GM06990 (cell line): Measurements from ENCODE around the gene PPP1R36.
"Not testable (repeated sequence)": the region's sequence is repeated elsewhere in the genome, so short reads cannot be mapped to it uniquely, and the experiment has no call there.

ENCODE experiments used
- DNase-seq: peaks from one replicate; pipeline ENCODE4 v3.0.0-alpha.2; 2011; ENCODE audit not compliant: insufficient read length; ENCODE audit errors: extremely low read depth
- H3K27me3 ChIP-seq: replicated peaks from 2 replicates; pipeline ENCODE4 v1.6.0; 2011; ENCODE audit warnings: low read length; ENCODE audit not compliant: control insufficient read depth, insufficient read depth
- H3K36me3 ChIP-seq: 2 replicates; pipeline ENCODE4 v1.5.1; 2011; ENCODE audit warnings: low read length; ENCODE audit not compliant: control insufficient read depth, insufficient read depth
- H3K4me3 ChIP-seq: replicated peaks from 2 replicates; pipeline ENCODE4 v1.5.1; 2011; ENCODE audit warnings: low read depth, mild to moderate bottlenecking, control low read depth, low read length
- CTCF ChIP-seq: IDR thresholded peaks from 2 replicates; pipeline ENCODE4 v1.5.1; 2011; ENCODE audit warnings: low read length, control low read depth, mild to moderate bottlenecking, inconsistent platforms; ENCODE audit not compliant: insufficient read depth, poor library complexity, severe bottlenecking

Gene PPP1R36

GRCh38 chr14:64516969-64517368, 32.8 kb upstream of the PPP1R36 start:
- TF ChIP-seq CTCF: no peak
- DNase-seq: no peak
- H3K36me3 ChIP-seq: peaks cover 2% of the 10 kb centered on the region
- H3K4me3 ChIP-seq: no peak overlapping the region
- H3K27me3 ChIP-seq: no peaks in the 10 kb centered on the region

- H3K4me3 ChIP-seq, DNase-seq, H3K27me3 ChIP-seq, H3K36me3 ChIP-seq: not testable (repeated sequence)
Observed at GRCh38 chr14:64517667-64518066, 32.1 kb upstream of the PPP1R36 start.

- DNase-seq: no peak
- Histone ChIP-seq H3K27me3 (no peaks in the 10 kb centered on the region), H3K36me3 (peaks cover 3% of the 10 kb centered on the region), H3K4me3 (no peak overlapping the region)
- TF ChIP-seq CTCF: no peak
Observed at GRCh38 chr14:64518229-64518628, 31.5 kb upstream of the PPP1R36 start.

GRCh38 chr14:64520699-64521098, 29.1 kb upstream of the PPP1R36 start:
- Histone ChIP-seq H3K27me3 (no peaks in the 10 kb centered on the region), H3K36me3 (peaks cover 3% of the 10 kb centered on the region), H3K4me3 (no peak overlapping the region)
- no peak for DNase-seq
- TF ChIP-seq CTCF: no peak

GRCh38 chr14:64522591-64523355, 27.0 kb upstream of the PPP1R36 start:
- Histone ChIP-seq H3K27me3 (no peaks in the 10 kb centered on the region), H3K4me3 (no peak overlapping the region), H3K36me3 (peaks cover 3% of the 10 kb centered on the region)
- no peak for DNase-seq
- no peak for TF ChIP-seq CTCF

- H3K36me3 ChIP-seq: peaks cover 3% of the 10 kb centered on the region
- no peak overlapping the region for H3K4me3 ChIP-seq
- TF ChIP-seq CTCF: no peak
- H3K27me3 ChIP-seq: no peaks in the 10 kb centered on the region
- no peak for DNase-seq
Observed at GRCh38 chr14:64525354-64525753, 24.4 kb upstream of the PPP1R36 start.
